H9 (cell line): ENCODE measurements around the gene PTPRN2. TPM values are rescaled to one million over a fixed set of nuclear protein-coding genes. Genes with fewer than 3 reads are reported as not detected.
A peak's percentile ranks its signal among the peaks of the same experiment; 100 is the strongest.

Source experiments
- DNase-seq: peaks from one replicate; pipeline ENCODE4 v3.0.0-alpha.2; 2017
- H2AFZ ChIP-seq: one replicate; pipeline ENCODE4 v1.6.1; 2013; ENCODE audit warnings: mild to moderate bottlenecking, low read length, control low read depth, moderate library complexity
- H2AK5ac ChIP-seq: 2 replicates; pipeline ENCODE4 v1.6.1; 2013; ENCODE audit warnings: low read length, control low read depth, mixed read lengths; ENCODE audit not compliant: insufficient read length
- H2BK120ac ChIP-seq: one replicate; pipeline ENCODE4 v1.6.1; 2013; ENCODE audit warnings: low read depth, mild to moderate bottlenecking, low read length, control low read depth, inconsistent platforms; ENCODE audit not compliant: poor library complexity, severe bottlenecking
- H2BK12ac ChIP-seq: 2 replicates; pipeline ENCODE4 v1.6.1; 2013; ENCODE audit warnings: low read length, control low read depth, mixed read lengths, low read depth; ENCODE audit not compliant: insufficient read length
- H2BK15ac ChIP-seq: 2 replicates; pipeline ENCODE4 v1.6.1; 2013; ENCODE audit warnings: low read depth, low read length, control low read depth
- H2BK20ac ChIP-seq: one replicate; pipeline ENCODE4 v1.6.1; 2013; ENCODE audit warnings: low read depth, mild to moderate bottlenecking, low read length, control low read depth, inconsistent platforms; ENCODE audit not compliant: poor library complexity, severe bottlenecking
- H2BK5ac ChIP-seq: 2 replicates; pipeline ENCODE4 v1.6.1; 2013; ENCODE audit warnings: low read length, control low read depth, mixed read lengths; ENCODE audit not compliant: insufficient read length
- H3K14ac ChIP-seq: 2 replicates; pipeline ENCODE4 v1.6.1; 2013; ENCODE audit warnings: low read length, control low read depth; ENCODE audit not compliant: insufficient read depth
- H3K18ac ChIP-seq: 2 replicates; pipeline ENCODE4 v1.6.1; 2013; ENCODE audit warnings: low read depth, mild to moderate bottlenecking, mixed read lengths, low read length, control low read depth; ENCODE audit not compliant: insufficient read length
- H3K23ac ChIP-seq: 2 replicates; pipeline ENCODE4 v1.6.1; 2013; ENCODE audit warnings: low read length, control low read depth, mixed read lengths, low read depth; ENCODE audit not compliant: insufficient read length
- H3K23me2 ChIP-seq: 2 replicates; pipeline ENCODE4 v1.6.1; 2013; ENCODE audit warnings: low read depth, mild to moderate bottlenecking, mixed read lengths, low read length, control low read depth; ENCODE audit not compliant: insufficient read length, poor library complexity, severe bottlenecking
- H3K27ac ChIP-seq: 2 replicates; pipeline ENCODE4 v1.5.1; 2013; ENCODE audit warnings: low read length, control low read depth, mixed read lengths, low read depth; ENCODE audit not compliant: insufficient read length
- H3K27me3 ChIP-seq: 2 replicates; pipeline ENCODE4 v1.6.1; 2013; ENCODE audit warnings: low read length, control low read depth, inconsistent platforms; ENCODE audit not compliant: insufficient read depth
- H3K4ac ChIP-seq: 2 replicates; pipeline ENCODE4 v1.6.1; 2013; ENCODE audit warnings: low read depth, mild to moderate bottlenecking, control low read depth, inconsistent platforms, low read length, moderate library complexity
- H3K4me1 ChIP-seq: 2 replicates; pipeline ENCODE4 v1.6.1; 2013; ENCODE audit warnings: low read length, control low read depth, inconsistent platforms; ENCODE audit not compliant: insufficient read depth
- H3K4me2 ChIP-seq: 2 replicates; pipeline ENCODE4 v1.6.1; 2013; ENCODE audit warnings: low read length, control low read depth, mixed read lengths; ENCODE audit not compliant: insufficient read length, insufficient read depth
- H3K56ac ChIP-seq: 2 replicates; pipeline ENCODE4 v1.6.1; 2013; ENCODE audit warnings: low read depth, mild to moderate bottlenecking, mixed read lengths, low read length, control low read depth; ENCODE audit not compliant: insufficient read length
- H3K79me1 ChIP-seq: 2 replicates; pipeline ENCODE4 v1.6.1; 2013; ENCODE audit warnings: low read depth, mild to moderate bottlenecking, moderate library complexity, low read length, control low read depth, inconsistent platforms; ENCODE audit not compliant: insufficient read depth, poor library complexity, severe bottlenecking
- H3K79me2 ChIP-seq: 2 replicates; pipeline ENCODE4 v1.6.1; 2013; ENCODE audit warnings: low read length, control low read depth, inconsistent platforms; ENCODE audit not compliant: insufficient read depth
- H3K9ac ChIP-seq: 2 replicates; pipeline ENCODE4 v1.6.1; 2013; ENCODE audit warnings: low read length, control low read depth, mixed read lengths; ENCODE audit not compliant: insufficient read length; ENCODE audit errors: extremely low read depth
- H3K9me3 ChIP-seq: one replicate; pipeline ENCODE4 v1.6.1; 2013; ENCODE audit warnings: low read depth, low read length, inconsistent platforms; ENCODE audit not compliant: control insufficient read depth
- H3T11ph ChIP-seq: one replicate; pipeline ENCODE4 v1.6.1; 2013; ENCODE audit warnings: mild to moderate bottlenecking, low read length, control low read depth, inconsistent platforms
- H4K20me1 ChIP-seq: one replicate; pipeline ENCODE4 v1.6.1; 2013; ENCODE audit not compliant: control insufficient read depth, insufficient read length, insufficient read depth
- H4K5ac ChIP-seq: 2 replicates; pipeline ENCODE4 v1.6.1; 2013; ENCODE audit warnings: low read depth, mild to moderate bottlenecking, mixed read lengths, low read length, control low read depth; ENCODE audit not compliant: insufficient read length
- H4K8ac ChIP-seq: replicated peaks from 2 replicates; pipeline ENCODE4 v1.6.1; 2013; ENCODE audit warnings: low read length, control low read depth, mixed read lengths, low read depth; ENCODE audit not compliant: insufficient read length
- H4K91ac ChIP-seq: 2 replicates; pipeline ENCODE4 v1.6.1; 2013; ENCODE audit warnings: low read depth, mild to moderate bottlenecking, moderate library complexity, mixed read lengths, low read length, control low read depth; ENCODE audit not compliant: insufficient read length
- H3K27ac Mint-ChIP-seq, 3 experiments: 2 replicates in 2 of 3; 3 replicates in 1 of 3; pipeline ENCODE4 v1.8.0; 2020 to 2021; ENCODE audit warnings: mixed read lengths in 3 of 3, mild to moderate bottlenecking in 1 of 3, moderate library complexity in 1 of 3
- H3K27me3 Mint-ChIP-seq: 2 replicates; pipeline ENCODE4 v1.8.0; 2021; ENCODE audit warnings: low read depth, mild to moderate bottlenecking, moderate library complexity, mixed read lengths
- H3K36me3 Mint-ChIP-seq, 3 experiments: 2 replicates in 2 of 3; 3 replicates in 1 of 3; pipeline ENCODE4 v1.8.0; 2020 to 2021; ENCODE audit warnings: low read depth in 3 of 3, mixed read lengths in 3 of 3; ENCODE audit not compliant: insufficient read depth in 1 of 3
- H3K4me1 Mint-ChIP-seq, 2 experiments: 2 replicates each; pipeline ENCODE4 v1.8.0; 2020; ENCODE audit warnings: mixed read lengths in 2 of 2
- H3K4me3 Mint-ChIP-seq, 2 experiments: 2 replicates in 1 of 2; 3 replicates in 1 of 2; pipeline ENCODE4 v1.8.0; 2020 to 2021; ENCODE audit warnings: mild to moderate bottlenecking in 2 of 2, mixed read lengths in 2 of 2, moderate library complexity in 1 of 2
- H3K9me3 Mint-ChIP-seq, 2 experiments: 2 replicates in 1 of 2; 3 replicates in 1 of 2; pipeline ENCODE4 v1.8.0; 2020; ENCODE audit warnings: mild to moderate bottlenecking in 2 of 2, mixed read lengths in 2 of 2, moderate library complexity in 1 of 2
- CTCF ChIP-seq: fragments of 200-600 bp; sonication (generic); conservative IDR thresholded peaks from 3 replicates; pipeline ENCODE4 v1.8.0; 2021; ENCODE audit warnings: antibody characterized with exemption, mild to moderate bottlenecking
- WGBS: extraction: QIAGEN DNeasy Blood & Tissue Kit; methylation state at CpG from one replicate; pipeline ENCODE4 v1.1.7; 2013; ENCODE audit warnings: missing lambda C conversion rate, low lambda C conversion rate, mixed read lengths; ENCODE audit not compliant: insufficient read length; ENCODE audit errors: extremely low coverage; 5-methylcytosine and 5-hydroxymethylcytosine counted together
- total RNA-seq: library from RNA; stranded (reverse); gene quantifications from 2 replicates; pipeline ENCODE4 v1.2.1, GENCODE V29; 2021

Gene PTPRN2
- total RNA-seq, 1 experiment from 2014 or later, result 5.2 TPM

DNA sequence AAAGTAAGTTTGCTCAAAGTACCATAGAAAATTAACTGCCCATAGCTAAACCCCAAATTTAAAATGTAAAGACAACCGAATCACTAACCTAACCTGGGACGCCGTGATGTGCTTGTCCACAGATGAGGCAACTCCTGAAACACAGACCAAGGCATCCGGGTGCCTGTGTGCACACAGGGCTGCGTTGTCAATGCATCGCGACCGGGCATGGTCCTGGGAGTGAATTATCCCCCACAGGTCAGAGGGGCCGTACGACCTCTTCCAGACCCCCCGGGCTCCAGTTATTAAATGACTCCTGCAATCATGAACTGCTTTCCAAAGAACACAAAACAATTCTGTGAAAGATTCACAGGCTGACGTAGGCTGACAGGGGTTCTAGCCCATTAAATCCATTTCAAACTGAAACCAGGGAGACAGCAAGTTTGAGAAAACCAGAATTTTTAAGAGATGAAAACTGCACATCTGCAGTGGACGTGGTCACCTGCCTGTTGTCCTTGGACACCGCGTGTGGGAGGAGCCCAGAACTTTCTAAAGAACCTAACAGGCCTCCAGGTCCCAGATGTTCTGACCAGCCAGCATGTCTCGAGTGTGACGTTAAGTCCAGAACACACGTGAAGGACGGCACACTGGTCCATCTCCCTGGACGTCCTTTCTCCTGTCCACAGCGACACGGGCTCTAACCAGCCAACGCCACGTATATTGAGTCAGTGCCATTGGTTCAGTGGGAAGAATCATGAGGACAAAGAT, 953.0 kb downstream of the PTPRN2 start:
- Histone ChIP-seq H3K18ac (no peak overlapping the region), H3K4me1 (no peaks in the 10 kb centered on the region), H3T11ph (no peak overlapping the region), H2AFZ (no peak overlapping the region), H2AK5ac (no peak overlapping the region), H2BK20ac (no peak overlapping the region), H2BK120ac (no peak overlapping the region), H2BK12ac (no peak overlapping the region), H3K79me2 (no peaks in the 10 kb centered on the region), H3K9me3 (no peaks in the 10 kb centered on the region), H3K4me2 (no peak overlapping the region), H3K9ac (no peak overlapping the region), H4K8ac (no peak overlapping the region), H3K56ac (no peak overlapping the region), H2BK5ac (no peak overlapping the region), H3K23me2 (no peaks in the 10 kb centered on the region), H3K14ac (no peak overlapping the region; the same call in 1 of the 2 replicates), H2BK15ac (no peak overlapping the region), H3K79me1 (no peaks in the 10 kb centered on the region), H3K4ac (no peak overlapping the region), H3K27me3 (no peaks in the 10 kb centered on the region), H4K91ac (no peak overlapping the region), H4K20me1 (no peaks in the 10 kb centered on the region), H4K5ac (no peak overlapping the region), H3K23ac (no peak overlapping the region), H3K27ac (no peak overlapping the region)
- Mint-ChIP-seq H3K9me3 (peaks cover 1 to 2% of the 10 kb centered on the region in 2 experiments; a peak in 2 of 5 replicates), H3K27ac (no peak overlapping the region), H3K4me1 (peaks cover 3 to 7% of the 10 kb centered on the region in 2 experiments; a peak in 2 of 4 replicates), H3K27me3 (peaks cover 92% of the 10 kb centered on the region), H3K4me3 (no peak overlapping the region), H3K36me3 (peaks cover 0 to 5% (median 0%) of the 10 kb centered on the region in 3 experiments; a peak in 2 of 7 replicates)
- no CpG with 5 or more reads among the region's 24 CpGs for WGBS
- no peak for TF ChIP-seq CTCF
- DNase-seq, result peak; percentile 5
